DND-41 (cell line): ENCODE results near the gene TSPAN9.

Source experiments
- EZH2 ChIP-seq: IDR thresholded peaks from 3 replicates; pipeline ENCODE4 v1.6.1; 2012; ENCODE audit warnings: borderline replicate concordance, low read depth, mild to moderate bottlenecking, moderate library complexity, low read length, inconsistent platforms; ENCODE audit not compliant: severe bottlenecking
- TF ChIP-seq, protein P1 (sequence below): IDR thresholded peaks from 2 replicates; pipeline ENCODE4 v1.5.1; 2012; ENCODE audit warnings: borderline replicate concordance, low read length, moderate library complexity, mild to moderate bottlenecking; ENCODE audit not compliant: poor library complexity, severe bottlenecking; ENCODE audit errors: extremely low read depth

DNA sequence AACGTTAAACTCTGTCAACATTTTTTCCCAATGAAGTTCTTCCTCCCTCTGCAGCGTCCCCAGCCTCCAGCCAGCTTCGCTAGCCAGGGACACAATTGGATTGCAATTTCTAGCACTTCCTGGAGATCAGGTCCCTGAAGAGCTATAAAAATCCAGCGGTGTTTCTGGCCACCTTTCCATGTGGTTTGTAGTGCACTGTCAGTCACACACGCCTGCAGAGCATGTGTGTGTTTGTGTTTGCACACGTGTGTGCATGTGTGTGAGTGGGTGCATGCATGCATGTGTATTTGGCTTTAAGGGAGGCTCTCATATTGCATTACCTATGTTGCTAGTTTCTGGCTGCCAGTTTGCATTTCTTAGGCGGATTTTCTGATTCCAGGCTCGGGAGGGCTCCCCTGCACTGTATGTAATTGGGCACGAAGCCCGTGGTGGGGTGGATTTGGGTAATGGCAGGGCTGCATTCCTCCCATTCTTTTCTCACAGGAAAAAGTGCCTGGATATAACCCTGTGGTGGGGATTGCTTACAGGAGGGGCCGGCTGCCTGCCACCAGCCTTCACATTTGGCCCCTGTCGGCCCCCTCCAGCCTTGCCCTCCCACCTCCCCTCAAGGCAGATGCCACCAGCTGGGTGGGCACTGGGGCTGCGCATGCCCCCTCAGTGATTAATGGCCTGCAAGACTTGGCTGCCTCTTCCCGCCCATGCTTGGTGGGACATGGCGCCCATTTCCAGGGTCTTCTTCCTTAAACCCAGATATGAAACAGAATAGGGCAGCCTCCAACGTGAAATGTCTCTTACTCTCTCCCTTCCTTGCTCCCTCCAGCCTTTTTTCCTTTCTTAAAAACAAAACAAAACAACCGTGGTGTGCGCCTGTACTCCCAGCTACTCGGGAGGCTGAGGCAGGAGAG, 74.0 kb downstream of the TSPAN9 start:
- TF ChIP-seq, protein P1, sequence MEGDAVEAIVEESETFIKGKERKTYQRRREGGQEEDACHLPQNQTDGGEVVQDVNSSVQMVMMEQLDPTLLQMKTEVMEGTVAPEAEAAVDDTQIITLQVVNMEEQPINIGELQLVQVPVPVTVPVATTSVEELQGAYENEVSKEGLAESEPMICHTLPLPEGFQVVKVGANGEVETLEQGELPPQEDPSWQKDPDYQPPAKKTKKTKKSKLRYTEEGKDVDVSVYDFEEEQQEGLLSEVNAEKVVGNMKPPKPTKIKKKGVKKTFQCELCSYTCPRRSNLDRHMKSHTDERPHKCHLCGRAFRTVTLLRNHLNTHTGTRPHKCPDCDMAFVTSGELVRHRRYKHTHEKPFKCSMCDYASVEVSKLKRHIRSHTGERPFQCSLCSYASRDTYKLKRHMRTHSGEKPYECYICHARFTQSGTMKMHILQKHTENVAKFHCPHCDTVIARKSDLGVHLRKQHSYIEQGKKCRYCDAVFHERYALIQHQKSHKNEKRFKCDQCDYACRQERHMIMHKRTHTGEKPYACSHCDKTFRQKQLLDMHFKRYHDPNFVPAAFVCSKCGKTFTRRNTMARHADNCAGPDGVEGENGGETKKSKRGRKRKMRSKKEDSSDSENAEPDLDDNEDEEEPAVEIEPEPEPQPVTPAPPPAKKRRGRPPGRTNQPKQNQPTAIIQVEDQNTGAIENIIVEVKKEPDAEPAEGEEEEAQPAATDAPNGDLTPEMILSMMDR = no peak
- TF ChIP-seq EZH2 = no peak
